Sciatic nerve (tissue), 2 donors: ENCODE measurements around the gene LIPJ. TPM values are rescaled to one million over a fixed set of nuclear protein-coding genes. Genes with fewer than 3 reads are reported as not detected.

Experiments used
- ATAC-seq: fragments of 200-7000 bp; cut with Tn5 transposase; one replicate; pipeline ENCODE4 v1.9.1; 2020; ENCODE audit warnings: mild to moderate bottlenecking, moderate library complexity
- DNase-seq: peaks from one replicate; pipeline ENCODE4 v3.0.0-alpha.2; 2020; ENCODE audit warnings: low spot score
- intact Hi-C: fragments of 100-400 bp; cut with DNase I; formaldehyde crosslinking; loops from one replicate; pipeline ENCODE4 v1.14.2; 2022
- total RNA-seq: library from RNA; stranded (reverse); fragmentation: NEBNext Ultra II Directional; extraction: Animal tissue kit (Norgen Biotek cat#: 25700); gene quantifications from one replicate; pipeline ENCODE4 v1.2.1, GENCODE V29; 2021
- donor health status: DM: no; HTN: no; CAD: no.
- donor health status: DM: no; HTN: no; CAD: no.

The LIPJ gene
- total RNA-seq, 1 donor from 2014 or later = 0.13 TPM

DNA sequence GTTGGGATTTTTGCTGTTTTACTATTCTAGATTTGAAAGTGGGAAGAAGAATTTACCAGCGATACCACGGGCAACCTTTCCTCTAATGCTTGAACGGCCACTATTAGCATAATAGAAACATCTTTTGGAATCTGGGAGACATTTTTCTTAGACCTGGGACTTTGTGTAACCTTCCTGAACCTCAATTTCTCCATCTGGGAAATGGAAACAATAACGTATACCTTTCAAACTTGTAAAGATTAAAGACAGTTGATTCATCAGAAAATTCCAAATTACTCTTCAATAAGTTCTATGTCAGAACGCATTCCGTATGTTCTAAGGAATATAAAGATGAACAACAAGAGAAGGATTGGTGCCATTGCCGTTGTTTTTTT is 3.0 kb upstream of the LIPJ start:
- no peak for ATAC-seq
- DNase-seq = no peak
- intact Hi-C loops = no loop called here

GRCh38 chr10:88592381-88592780 is 5.8 kb downstream of the LIPJ start:
- DNase-seq (no peak), ATAC-seq (no peak)
- intact Hi-C loops = no loop called here

- no peak for DNase-seq
- intact Hi-C loops = no loop called here
- no peak for ATAC-seq
Observed at GRCh38 chr10:88592906-88593305, 6.3 kb downstream of the LIPJ start.

DNA sequence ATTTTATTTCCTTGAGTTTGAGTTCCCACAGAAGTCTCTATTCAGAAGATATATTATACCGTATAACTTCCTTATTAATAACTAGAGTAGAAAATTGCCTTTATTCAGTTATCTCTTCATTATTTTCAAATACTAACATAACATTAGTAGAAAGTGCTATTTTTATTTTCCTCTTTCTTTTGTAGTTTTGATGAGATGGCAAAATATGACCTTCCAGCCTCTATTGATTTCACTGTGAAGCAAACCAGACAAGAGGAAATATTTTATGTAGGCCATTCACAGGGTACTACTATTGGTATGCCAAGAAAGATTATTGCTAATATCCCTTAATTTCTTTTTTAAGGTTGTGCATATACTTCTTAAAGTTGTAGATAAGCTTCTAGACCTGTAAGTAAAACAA is 7.9 kb downstream of the LIPJ start:
- ATAC-seq (no peak), DNase-seq (no peak)
- intact Hi-C loops = no loop called here

- ATAC-seq (no peak), DNase-seq (no peak)
- intact Hi-C loops = no loop called here
Observed at GRCh38 chr10:88598055-88598454, 11.5 kb downstream of the LIPJ start.

DNA sequence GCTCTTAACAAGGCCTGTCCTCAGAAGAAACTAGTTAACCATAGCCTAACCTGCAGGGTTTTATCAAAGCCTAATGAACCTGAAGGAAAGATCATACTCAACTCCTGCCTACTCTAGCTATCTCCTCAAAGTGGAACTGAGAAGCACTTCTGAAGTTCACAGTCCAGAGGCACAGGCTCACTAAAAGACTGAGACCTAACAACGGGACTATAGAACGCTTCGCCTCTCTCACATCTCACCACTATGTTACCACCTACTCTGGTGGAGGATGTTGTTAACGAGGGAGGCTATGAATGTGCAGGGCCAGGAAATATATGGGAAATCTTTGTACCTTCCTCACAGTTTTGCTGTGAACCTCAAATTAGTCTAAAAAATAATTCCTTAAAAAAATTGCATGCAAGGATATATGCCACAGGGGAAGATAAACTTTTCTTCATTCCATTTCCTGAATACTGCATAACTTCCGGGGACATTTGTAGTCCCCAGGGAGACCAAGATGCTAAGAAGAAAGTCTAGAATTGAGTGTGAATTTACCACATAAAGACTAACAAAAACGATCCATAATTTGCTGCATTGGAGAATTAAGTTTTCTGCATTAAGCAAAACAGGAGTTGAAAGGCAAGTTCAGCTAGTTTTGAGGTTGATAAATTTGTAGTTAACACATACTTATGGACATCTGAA is 21.6 kb downstream of the LIPJ start:
- no peak for DNase-seq
- intact Hi-C loops = no loop called here
- ATAC-seq = no peak

- intact Hi-C loops = no loop called here
- DNase-seq = no peak
- ATAC-seq = no peak
Observed at GRCh38 chr10:88608780-88609179, 22.2 kb downstream of the LIPJ start.

DNA sequence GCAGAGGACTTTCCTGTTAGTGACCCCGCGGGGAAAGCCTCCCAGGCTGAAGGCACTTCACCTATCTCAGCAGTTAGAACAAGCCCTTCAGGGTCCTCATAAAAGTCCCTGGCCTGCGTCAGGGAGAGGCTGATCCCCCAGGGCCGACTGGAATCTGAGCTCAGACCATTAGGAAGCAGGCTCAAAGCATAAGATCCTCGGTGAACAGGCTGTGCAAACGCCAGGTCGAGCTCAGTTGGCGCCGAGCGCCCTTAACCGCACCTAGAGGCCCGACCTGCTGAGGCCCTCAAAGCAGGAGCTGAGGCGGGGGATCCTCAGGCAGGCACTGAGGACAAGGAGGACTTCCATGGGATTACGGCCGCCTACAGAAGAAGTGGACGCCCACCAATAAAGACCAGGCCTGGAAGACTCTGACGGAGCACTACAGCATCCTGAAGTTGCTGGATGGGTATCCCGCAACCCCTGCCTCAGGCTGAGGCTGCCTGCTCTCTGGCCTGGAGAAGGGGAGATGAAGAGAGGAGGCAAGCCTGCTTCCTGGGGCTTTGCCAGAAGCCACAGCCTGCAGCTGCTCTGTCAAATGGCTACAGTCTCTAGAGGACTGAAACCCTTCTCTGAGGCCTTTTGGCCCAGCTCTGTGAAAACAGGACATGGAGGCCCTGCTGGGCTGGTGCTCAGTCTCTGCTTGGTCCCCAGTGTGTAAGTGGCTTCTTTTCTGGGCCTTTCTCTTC is 29.9 kb downstream of the LIPJ start:
- intact Hi-C loops = no loop called here
- peak; percentile 73 for ATAC-seq
- DNase-seq = peak; percentile 58

GRCh38 chr10:88617772-88618300 is 31.3 kb downstream of the LIPJ start:
- DNase-seq = no peak
- peak; percentile 78 for ATAC-seq
- intact Hi-C loops = no loop called here

DNA sequence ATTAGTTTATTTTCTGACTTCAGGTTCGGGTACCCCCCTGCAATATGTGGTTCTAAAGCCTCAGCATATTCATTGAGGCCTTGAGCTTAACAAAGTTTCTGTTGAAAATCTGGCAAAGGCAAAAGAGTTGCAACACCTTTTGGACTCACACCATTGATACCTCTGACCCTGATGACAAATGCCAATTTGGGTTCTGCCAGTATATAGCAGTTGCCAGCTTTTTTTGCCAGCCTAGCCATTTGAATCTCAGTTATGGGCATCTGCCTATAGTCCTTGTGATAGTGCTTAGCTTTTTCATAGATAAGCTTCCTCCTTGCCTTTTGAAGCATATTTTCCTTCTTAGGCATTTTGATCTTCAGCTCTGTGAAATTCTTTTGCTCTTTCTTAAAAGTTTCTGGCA is 31.9 kb downstream of the LIPJ start:
- DNase-seq = no peak
- intact Hi-C loops = no loop called here
- ATAC-seq = peak; percentile 62

DNA sequence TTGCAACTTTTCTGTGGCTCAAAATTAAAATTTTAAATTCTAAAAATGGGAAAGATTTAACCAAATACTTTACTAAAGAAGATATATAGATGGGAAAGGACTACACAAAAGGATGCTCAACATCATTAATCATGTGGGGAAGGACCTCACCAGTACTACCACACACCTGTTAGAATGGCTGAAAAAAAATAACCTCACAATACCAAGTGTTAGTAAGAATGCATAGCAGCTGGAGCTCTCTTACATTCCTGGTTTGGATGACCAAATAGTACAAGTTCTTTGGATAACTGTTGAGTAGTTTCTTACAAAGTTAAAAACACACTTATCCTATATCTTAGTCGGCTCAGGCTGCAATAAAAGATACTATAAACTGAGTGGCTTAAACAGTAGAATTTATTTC is 33.9 kb downstream of the LIPJ start:
- intact Hi-C loops = no loop called here
- no peak for ATAC-seq
- DNase-seq = no peak

DNA sequence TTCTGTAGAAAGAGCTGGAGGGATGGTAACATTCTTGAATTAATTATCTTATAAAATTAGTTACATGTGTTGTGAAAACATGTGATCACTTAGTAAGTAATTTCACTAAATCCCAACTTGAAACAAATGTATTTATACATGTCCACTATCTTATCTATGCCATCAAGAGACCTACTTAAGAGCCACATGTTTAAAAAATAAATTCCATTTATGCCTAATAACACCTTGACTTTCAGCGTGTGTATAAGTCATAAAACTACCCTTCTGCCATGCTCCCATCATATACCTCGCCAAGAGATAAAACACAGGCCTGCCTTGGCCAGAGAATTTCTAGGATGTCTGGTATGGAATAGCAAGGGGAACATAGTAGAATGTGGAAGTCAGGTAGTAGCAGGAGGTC is 37.3 kb downstream of the LIPJ start:
- intact Hi-C loops = no loop called here
- ATAC-seq (no peak), DNase-seq (no peak)

DNA sequence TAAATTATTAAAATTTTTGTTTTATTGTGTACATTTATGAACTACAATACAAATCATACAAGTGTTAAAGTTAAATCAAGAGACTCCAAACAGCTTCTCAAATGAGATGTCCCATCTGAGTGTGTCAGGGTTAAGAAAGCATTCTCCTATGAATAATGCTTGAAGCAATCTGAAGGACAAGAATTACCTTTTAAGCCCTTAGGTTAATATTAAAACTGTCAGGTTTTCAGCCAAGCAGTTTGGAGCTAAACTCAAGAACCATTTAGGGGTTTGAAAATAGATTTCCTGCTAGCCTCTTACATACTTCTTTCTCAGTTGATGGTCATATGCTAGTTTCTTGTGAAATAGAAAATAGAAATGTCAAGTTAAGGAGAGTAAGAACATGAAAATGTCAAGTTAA is 38.3 kb downstream of the LIPJ start:
- DNase-seq = no peak
- ATAC-seq = no peak
- intact Hi-C loops = no loop called here

GRCh38 chr10:88640186-88640585 is 53.6 kb downstream of the LIPJ start:
- ATAC-seq (no peak), DNase-seq (no peak)
- intact Hi-C loops = no loop called here

DNA sequence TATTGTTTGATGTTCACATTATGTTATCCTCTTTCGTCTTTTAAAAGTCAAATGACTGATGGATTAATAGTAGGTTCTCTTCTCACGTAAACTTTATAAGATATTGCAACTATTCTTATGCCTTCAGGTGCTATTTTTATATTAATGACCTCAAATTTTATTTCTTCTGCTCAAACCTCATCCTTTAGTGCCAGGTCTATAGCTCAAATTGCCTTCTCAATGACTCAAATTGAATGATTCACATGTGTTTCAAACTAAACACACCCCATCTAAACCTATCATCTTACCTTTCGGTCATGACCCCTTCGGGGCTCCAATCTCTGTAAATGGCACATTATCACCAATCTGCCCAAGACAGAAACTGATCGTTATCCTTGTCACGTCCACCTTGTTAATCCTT is 55.6 kb downstream of the LIPJ start:
- no peak for ATAC-seq
- DNase-seq = no peak
- intact Hi-C loops = no loop called here

DNA sequence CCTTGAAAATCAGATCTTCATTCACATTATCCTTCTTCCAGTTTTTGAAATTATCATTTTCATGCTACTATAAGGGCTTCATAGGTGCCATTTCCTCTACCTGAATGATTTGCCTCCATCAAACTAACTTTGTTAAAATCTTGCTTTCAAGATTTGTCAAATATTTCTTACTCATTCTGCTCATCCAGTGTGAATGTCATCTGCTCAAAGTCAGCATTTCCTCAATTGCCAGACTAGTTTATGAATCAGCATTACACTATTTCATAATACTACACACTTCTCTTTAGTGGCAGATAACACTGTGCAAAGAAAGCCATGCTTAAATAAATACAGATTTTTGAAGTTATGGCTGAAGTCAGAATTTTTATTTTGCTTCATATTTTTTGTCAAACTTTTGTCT is 56.4 kb downstream of the LIPJ start:
- ATAC-seq (no peak), DNase-seq (no peak)
- intact Hi-C loops = no loop called here

DNA sequence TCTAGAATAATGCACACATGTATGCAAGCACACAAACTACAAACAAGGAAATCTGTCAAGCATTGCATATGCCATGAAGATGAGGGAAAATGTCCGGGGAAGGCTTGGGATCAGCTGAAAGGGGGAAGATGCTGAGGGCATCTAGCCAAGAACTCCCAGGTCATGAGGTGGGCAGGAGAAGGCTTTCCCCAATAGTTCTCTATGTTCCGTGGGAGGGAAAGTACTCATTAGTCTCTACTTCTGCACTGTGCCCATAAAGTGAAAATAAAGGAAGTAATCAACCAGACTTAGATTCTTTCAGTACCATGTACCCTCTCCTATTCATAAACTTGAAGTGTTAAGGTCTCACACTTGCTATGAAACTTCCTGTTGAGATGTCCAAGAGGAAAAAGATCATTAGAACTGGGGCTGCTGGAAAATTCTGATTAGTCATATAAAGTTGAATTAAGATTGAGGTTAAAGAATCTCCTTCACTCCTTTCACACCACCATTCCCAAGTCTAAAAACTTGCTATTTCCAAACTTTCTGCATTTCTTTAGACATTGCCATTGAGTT is 60.6 kb downstream of the LIPJ start:
- DNase-seq (no peak), ATAC-seq (no peak)
- intact Hi-C loops = no loop called here

DNA sequence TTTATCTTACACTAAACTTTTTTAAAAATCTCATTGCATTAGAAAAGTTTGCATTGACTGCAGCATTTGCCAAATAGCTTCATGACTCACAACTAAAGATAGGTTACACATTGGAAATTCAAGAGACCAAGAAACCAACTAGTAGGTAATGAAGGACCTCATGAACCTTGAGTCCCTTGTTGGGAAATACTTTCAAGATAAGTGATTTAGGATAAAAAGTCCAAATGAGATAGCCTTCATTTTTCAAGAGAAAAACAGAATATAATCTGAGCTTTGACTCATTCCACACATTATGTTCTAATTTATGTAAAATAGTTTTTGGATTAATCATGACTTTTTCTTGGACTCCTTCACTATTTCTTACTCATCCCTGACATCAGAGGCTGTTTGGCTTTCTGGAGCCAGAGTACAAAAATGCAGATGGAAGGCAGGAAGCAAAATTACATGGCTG is 64.6 kb downstream of the LIPJ start:
- ATAC-seq (no peak), DNase-seq (no peak)
- intact Hi-C loops = no loop called here

DNA sequence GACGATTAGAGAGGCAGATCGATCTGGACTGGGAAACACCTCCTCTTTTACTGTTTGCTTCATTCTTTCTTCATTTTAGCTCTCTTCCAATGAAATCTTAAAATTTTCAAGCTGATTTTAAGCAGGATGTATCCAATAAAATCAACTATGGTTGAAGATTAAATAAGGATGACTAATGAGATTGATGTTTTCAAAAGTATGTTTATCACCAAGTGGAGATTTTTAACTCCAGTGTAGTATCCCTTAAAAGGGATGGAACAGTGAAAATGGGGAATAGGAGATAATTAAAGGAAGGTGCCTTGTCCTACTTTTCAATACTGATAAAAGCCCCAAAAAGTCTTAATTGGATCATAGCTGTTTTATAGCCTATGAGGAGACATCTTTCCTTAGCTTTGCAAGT is 66.1 kb downstream of the LIPJ start:
- ATAC-seq (no peak), DNase-seq (no peak)
- intact Hi-C loops = no loop called here
